Activated naive CD4-positive, alpha-beta T cell treated with anti-CD3 and anti-CD28 coated beads, Interleukin-2, amount 10 ng/mL, durations not matched to agents 7 days and 5 days (primary cell): ENCODE data around the gene OVCA2.
A peak's percentile ranks its signal among the peaks of the same experiment; 100 is the strongest.

Experiments
- CTCF ChIA-PET: fragments of 350-600 bp; sonication (Branson Sonifier 250); formaldehyde crosslinking; loops from one replicate; lab custom pipeline; 2021; ENCODE audit warnings: antibody characterized with exemption; lab: Charles Lee
- DNase-seq: peaks from one replicate; pipeline ENCODE4 v3.0.0-alpha.2; 2020
- H3K27ac Mint-ChIP-seq: one replicate; pipeline ENCODE4 v1.8.0; 2021; ENCODE audit warnings: mild to moderate bottlenecking, moderate library complexity, mixed read lengths
- H3K27me3 Mint-ChIP-seq: one replicate; pipeline ENCODE4 v1.8.0; 2021; ENCODE audit warnings: mild to moderate bottlenecking, mixed read lengths
- H3K36me3 Mint-ChIP-seq: one replicate; pipeline ENCODE4 v1.8.0; 2021; ENCODE audit warnings: mixed read lengths
- H3K4me1 Mint-ChIP-seq: one replicate; pipeline ENCODE4 v1.8.0; 2021; ENCODE audit warnings: mixed read lengths
- H3K4me3 Mint-ChIP-seq: one replicate; pipeline ENCODE4 v1.8.0; 2021; ENCODE audit warnings: mild to moderate bottlenecking, moderate library complexity, mixed read lengths
- H3K9me3 Mint-ChIP-seq: one replicate; pipeline ENCODE4 v1.8.0; 2021; ENCODE audit warnings: mixed read lengths

The OVCA2 gene

GRCh38 chr17:2041561-2042389, at the start of gene OVCA2:
Gene OVCA2 (plus strand): TSS chr17:2042022. CDS start chr17:2042048, 26 bp downstream.
- H3K4me1 Mint-ChIP-seq, result peaks cover 26% of the 10 kb centered on the region
- peaks cover 30% of the 10 kb centered on the region for H3K36me3 Mint-ChIP-seq
- peak within 1 kb of the TSS; percentile 95 for H3K4me3 Mint-ChIP-seq
- H3K9me3 Mint-ChIP-seq, result no peaks in the 10 kb centered on the region
- H3K27ac Mint-ChIP-seq, result peak within 1 kb of the TSS; percentile 93
- H3K27me3 Mint-ChIP-seq, result no peaks in the 10 kb centered on the region
- DNase-seq, result peak; percentile 98
- CTCF ChIA-PET, result no interaction called here

DNA sequence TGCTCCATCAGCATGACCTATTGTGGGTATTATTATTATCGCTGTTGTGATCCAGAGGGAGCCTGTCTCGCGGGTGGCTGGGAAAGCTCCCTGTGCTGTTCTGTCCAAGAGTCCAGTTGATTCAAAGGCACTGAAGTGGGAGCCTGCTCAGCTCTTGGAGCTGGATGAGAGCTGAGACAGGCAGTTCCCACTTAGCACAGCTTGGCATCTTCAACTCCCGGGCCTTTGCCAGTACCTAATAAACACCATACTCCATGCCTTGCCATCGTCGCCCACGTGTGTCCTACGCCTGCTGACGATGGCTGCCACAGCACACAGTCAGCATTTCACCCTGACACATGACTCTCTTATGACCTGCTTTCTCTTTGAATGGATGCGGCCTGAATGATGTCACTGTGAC, 49.3 kb upstream of the OVCA2 start:
- H3K4me1 Mint-ChIP-seq, result no peaks in the 10 kb centered on the region
- H3K27me3 Mint-ChIP-seq, result peaks cover 70% of the 10 kb centered on the region
- DNase-seq, result no peak
- H3K4me3 Mint-ChIP-seq, result no peak overlapping the region
- CTCF ChIA-PET, result no interaction called here
- H3K9me3 Mint-ChIP-seq, result no peaks in the 10 kb centered on the region
- H3K27ac Mint-ChIP-seq, result no peak overlapping the region
- H3K36me3 Mint-ChIP-seq, result no peaks in the 10 kb centered on the region

DNA sequence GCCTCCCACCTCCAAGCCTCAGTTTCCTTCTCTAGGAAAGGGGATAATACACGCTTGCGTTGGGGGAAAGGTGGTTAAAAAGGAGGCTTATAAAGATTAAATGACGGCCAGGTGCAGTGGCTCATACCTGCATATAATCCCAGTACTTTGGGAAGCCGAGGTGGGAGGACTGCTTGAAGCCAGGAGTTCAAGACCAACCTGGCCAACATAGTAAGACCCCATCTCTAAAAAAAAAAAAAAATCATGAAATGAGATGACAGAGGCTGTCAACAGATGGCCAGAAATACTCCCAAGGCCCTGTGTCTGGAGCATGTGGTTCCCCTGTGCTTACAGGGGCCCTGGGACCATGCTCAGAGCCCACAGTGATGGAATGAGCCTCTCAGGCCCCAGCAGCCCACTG, 47.1 kb upstream of the OVCA2 start:
- Mint-ChIP-seq H3K27me3 (peaks cover 77% of the 10 kb centered on the region), H3K27ac (no peak overlapping the region), H3K4me1 (peaks cover 2% of the 10 kb centered on the region), H3K9me3 (no peaks in the 10 kb centered on the region), H3K4me3 (no peak overlapping the region), H3K36me3 (no peaks in the 10 kb centered on the region)
- CTCF ChIA-PET, result no interaction called here
- DNase-seq, result no peak

DNA sequence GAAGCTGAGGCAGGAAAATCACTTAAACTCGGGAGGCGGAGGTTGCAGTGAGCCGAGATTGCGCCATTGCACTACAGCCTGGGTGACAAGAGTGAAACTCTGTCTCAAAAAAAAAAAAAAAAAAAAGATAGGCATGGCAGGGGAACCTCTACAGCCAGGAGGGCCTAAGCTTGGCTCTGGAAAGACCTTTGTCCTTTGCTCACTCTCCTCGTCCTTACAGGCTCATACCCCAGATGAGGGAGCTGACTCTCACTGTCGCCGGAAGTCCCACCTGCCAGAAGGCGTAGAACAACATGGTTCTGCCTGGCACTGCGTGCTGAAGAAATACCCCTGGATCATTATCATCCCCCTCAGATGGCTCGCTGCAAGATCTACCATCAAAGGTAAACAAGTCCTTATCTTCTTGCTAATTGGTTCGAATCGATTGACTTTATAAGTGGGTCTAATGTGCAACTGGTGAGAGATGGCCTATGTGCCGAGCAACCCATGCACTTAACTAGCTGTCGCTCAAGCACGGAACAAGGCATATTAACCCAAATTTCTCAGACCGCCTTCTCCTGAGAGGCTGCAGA, 46.4 kb upstream of the OVCA2 start:
- Mint-ChIP-seq H3K27me3 (peaks cover 80% of the 10 kb centered on the region), H3K4me1 (peaks cover 2% of the 10 kb centered on the region), H3K4me3 (no peak overlapping the region), H3K36me3 (no peaks in the 10 kb centered on the region), H3K9me3 (no peaks in the 10 kb centered on the region), H3K27ac (no peak overlapping the region)
- DNase-seq, result no peak
- CTCF ChIA-PET, result no interaction called here

DNA sequence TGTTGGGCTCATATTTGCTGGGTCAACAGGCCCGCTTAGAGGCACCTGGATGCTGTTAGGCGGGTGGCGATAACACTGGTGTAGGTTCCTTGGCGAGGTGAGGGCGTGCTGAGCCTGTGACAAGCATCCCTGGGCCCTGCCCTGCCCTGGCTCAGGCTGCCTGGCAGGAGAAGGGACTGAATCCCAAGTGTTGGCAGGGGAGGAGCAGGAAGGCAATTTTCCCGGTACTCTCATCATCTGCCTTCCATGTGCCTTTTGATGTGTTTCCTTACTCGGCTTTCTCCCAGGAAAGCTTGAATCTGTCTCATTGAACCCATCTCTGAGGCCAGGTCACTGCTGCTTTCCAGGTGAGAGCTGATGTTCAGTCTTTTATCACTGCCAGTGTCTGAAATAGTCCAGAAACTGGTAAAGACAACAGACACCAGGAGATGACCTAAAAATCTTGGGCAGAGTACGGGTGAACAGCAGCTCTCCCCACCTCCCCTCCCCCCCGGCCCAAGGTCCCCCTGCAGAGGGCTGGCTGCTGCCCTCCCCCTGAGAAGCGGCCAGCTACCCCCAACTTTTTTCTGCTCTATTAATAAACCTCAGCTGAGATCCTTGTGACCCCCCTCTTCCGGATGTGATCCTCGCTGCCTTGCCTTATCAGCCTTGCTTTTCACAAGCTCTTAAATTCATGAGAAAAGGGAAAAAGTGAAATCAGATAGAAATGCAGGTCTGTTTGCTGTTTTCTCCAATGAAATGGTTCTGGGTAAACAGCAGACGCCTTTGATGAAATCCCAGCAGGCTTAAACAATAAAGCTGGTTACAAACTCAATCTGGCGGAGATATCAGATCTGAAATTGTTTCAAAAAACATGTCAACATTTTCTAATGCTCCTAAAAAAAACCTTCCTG, 45.7 kb upstream of the OVCA2 start:
- Mint-ChIP-seq H3K4me1 (peaks cover 2% of the 10 kb centered on the region), H3K4me3 (no peak overlapping the region), H3K36me3 (no peaks in the 10 kb centered on the region), H3K27me3 (peaks cover 80% of the 10 kb centered on the region), H3K27ac (no peak overlapping the region), H3K9me3 (no peaks in the 10 kb centered on the region)
- DNase-seq, result no peak
- CTCF ChIA-PET, result no interaction called here

DNA sequence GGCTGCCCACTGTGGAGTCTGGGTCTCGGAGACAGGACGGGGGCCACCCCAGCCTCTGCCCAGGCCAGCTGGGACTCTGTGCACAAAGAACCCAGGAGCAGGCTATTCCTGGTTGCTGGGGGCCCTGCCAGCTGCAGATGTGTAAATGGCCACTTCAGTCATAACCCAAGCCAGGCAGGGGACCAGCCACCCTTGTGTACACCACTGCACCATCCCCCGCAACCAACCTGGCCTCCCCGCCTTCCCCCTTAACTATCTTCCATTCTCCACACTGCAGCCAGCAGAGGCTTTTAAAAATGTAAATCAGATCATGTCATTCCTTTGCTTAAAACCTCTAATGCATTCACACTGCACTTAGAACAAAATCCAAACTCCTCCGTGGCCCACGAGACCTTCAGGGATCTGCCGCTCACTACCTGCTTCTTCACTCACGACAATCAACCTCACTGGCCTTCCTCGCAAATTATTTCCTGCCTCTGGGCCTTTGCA, 45.0 kb upstream of the OVCA2 start:
- no peak overlapping the region for H3K27ac Mint-ChIP-seq
- H3K9me3 Mint-ChIP-seq, result no peaks in the 10 kb centered on the region
- H3K4me3 Mint-ChIP-seq, result no peak overlapping the region
- no peak for DNase-seq
- peaks cover 77% of the 10 kb centered on the region for H3K27me3 Mint-ChIP-seq
- H3K4me1 Mint-ChIP-seq, result peaks cover 2% of the 10 kb centered on the region
- no peaks in the 10 kb centered on the region for H3K36me3 Mint-ChIP-seq
- CTCF ChIA-PET, result no interaction called here

- Mint-ChIP-seq H3K27me3 (peaks cover 76% of the 10 kb centered on the region), H3K9me3 (no peaks in the 10 kb centered on the region), H3K36me3 (no peaks in the 10 kb centered on the region), H3K27ac (no peak overlapping the region), H3K4me3 (no peak overlapping the region), H3K4me1 (peaks cover 2% of the 10 kb centered on the region)
- CTCF ChIA-PET, result no interaction called here
- no peak for DNase-seq
Measured at GRCh38 chr17:1997289-1997926, 44.4 kb upstream of the OVCA2 start.

DNA sequence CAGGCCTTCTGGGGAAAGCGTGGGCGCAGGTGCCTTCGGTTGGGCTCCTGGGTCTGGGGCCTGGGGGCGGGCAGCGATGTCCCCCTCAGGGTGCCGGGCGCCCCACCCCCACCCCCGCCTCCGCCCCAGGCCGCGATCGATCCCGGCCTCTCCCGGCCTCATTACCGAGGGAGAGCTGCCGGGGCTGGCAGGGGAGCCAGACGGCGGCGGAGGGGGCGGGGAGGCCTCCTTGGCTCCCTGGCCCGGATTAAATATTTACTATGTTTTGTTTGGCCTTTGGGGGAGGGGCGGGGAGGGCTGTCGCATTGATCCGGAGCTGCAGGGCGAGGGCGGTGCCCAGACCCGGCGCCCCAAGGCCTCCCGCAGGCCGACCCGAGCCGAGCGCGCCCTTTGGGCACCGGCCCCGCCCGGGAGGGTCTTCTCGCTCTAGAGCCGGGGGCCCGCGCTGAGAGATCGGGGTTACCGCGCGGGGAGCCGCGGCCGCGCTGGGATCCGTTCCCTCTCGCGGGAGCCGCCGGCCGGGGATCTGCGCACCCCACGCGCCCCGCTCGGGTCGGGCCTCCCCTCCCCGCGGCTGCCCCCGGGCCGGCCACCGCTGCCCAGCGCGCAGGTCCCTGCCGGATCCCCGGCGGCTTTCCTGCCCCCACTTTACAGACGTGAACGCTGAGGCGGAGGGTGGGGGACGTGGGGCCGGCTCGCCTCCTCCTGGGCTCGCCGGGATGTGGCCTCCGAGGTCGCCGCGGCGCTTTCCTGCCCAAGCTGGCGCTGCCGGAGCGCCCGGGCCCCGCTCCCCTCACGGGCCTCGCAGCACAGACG, 43.7 kb upstream of the OVCA2 start:
- peaks cover 74% of the 10 kb centered on the region for H3K27me3 Mint-ChIP-seq
- no peaks in the 10 kb centered on the region for H3K9me3 Mint-ChIP-seq
- H3K4me1 Mint-ChIP-seq, result peaks cover 2% of the 10 kb centered on the region
- CTCF ChIA-PET, result no interaction called here
- peak; percentile 53 for DNase-seq
- H3K36me3 Mint-ChIP-seq, result no peaks in the 10 kb centered on the region
- H3K27ac Mint-ChIP-seq, result no peak overlapping the region
- H3K4me3 Mint-ChIP-seq, result no peak overlapping the region

DNA sequence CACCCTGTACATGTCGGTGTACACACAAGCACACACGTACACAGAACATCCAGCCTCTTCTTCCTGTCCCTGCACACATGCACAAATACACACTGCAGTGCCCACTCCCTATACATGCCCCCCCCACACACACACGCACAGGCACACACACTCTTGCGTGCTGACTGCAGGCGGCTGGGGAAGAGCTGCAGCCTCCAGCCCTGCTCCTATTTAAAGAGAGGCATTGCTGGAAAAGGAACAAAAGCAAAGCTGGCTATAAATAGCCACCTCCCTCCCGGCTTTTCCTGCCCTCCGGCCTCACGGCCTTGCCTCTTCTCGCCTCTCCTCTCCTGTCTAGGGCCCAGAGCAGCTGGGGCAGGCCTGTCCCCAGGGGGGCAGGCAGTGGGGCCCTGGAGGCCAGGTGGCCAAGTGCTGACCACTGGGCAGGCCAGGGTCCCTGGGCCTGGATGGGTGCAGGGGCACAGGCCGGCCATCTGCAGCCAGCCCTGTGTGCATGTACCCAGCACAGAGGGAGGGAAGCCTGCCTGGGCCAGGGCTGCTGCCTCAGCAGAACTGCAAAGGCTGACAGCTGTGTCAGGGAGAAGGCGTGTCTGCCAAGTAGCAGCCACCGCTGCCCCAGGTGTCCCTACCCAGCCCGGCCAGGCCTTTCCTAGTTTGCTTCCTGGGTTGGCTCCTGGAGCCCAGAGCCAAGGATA, 42.1 kb upstream of the OVCA2 start:
- no peak for DNase-seq
- H3K27me3 Mint-ChIP-seq, result peaks cover 71% of the 10 kb centered on the region

GRCh38 chr17:2002767-2003329, 39.0 kb upstream of the OVCA2 start:
- DNase-seq, result no peak
- Mint-ChIP-seq H3K27me3 (peaks cover 41% of the 10 kb centered on the region), H3K4me3 (no peak overlapping the region), H3K4me1 (peaks cover 2% of the 10 kb centered on the region), H3K27ac (no peak overlapping the region), H3K9me3 (no peaks in the 10 kb centered on the region), H3K36me3 (no peaks in the 10 kb centered on the region)
- CTCF ChIA-PET, result no interaction called here

More for the DNA sequence above, 42.1 kb upstream of the OVCA2 start:
- H3K4me1 Mint-ChIP-seq, result peaks cover 2% of the 10 kb centered on the region
- H3K9me3 Mint-ChIP-seq, result no peaks in the 10 kb centered on the region
- H3K4me3 Mint-ChIP-seq, result no peak overlapping the region
- no peak overlapping the region for H3K27ac Mint-ChIP-seq
- no peaks in the 10 kb centered on the region for H3K36me3 Mint-ChIP-seq
- CTCF ChIA-PET, result no interaction called here

DNA sequence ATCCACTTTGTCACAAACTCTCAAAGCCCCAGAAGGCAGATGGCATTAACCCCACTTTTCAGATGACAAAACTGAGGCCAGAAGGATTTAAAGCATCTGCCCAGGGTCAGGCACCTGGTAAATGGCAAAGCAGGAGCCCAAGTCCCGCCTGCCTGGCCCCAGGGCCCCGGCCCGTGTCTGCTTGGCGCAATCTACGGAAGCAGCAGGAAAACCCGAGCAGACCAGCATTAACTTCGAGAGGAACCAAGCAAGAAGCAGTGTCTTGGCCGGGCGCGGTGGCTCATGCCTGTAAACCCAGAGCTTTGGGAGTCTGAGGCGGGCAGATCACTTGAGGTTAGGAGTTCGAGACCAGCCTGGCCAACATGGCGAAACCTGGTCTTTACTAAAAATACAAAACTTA, 38.3 kb upstream of the OVCA2 start:
- H3K27me3 Mint-ChIP-seq, result peaks cover 38% of the 10 kb centered on the region
- CTCF ChIA-PET, result no interaction called here
- no peaks in the 10 kb centered on the region for H3K9me3 Mint-ChIP-seq
- no peaks in the 10 kb centered on the region for H3K36me3 Mint-ChIP-seq
- peaks cover 2% of the 10 kb centered on the region for H3K4me1 Mint-ChIP-seq
- no peak overlapping the region for H3K4me3 Mint-ChIP-seq
- H3K27ac Mint-ChIP-seq, result no peak overlapping the region
- DNase-seq, result no peak

DNA sequence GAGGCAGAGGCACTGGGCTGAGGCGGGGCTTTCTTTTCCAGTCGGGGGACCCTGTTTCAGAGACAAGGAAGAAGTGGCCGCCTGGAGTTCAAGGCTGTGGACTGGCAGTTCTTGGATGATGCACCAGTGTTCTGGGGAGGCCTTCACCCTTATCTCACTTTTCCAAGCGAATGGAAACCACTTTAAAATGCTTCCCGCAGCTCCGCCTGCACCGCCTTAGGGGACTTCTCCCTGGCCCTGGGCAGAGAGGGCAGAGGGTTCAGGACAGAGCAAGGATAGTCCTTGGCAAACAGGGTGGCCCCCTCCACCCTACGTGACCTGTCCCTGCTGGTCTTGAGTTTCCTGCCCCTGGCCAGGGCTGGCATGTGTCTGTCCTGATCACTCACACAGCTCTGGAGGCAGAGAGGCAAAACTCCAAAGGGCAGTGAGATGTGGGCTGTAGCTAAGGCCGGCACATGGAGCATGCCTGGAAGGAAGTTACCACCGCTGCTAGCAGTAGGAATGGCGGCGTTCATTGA, 37.3 kb upstream of the OVCA2 start:
- H3K4me3 Mint-ChIP-seq, result no peak overlapping the region
- H3K27ac Mint-ChIP-seq, result no peak overlapping the region

More for the DNA sequence above, 37.3 kb upstream of the OVCA2 start:
- Mint-ChIP-seq H3K9me3 (no peaks in the 10 kb centered on the region), H3K36me3 (no peaks in the 10 kb centered on the region), H3K4me1 (no peaks in the 10 kb centered on the region), H3K27me3 (peaks cover 34% of the 10 kb centered on the region)
- DNase-seq, result no peak
- CTCF ChIA-PET, result no interaction called here
